Kidney epithelial cell (primary cell): ENCODE measurements around the gene TGFBR2. TPM values are rescaled to one million over a fixed set of nuclear protein-coding genes. Genes with fewer than 3 reads are reported as not detected.
A peak's percentile ranks its signal among the peaks of the same experiment; 100 is the strongest.

ENCODE experiments used
- DNase-seq: peaks from one replicate; pipeline ENCODE4 v3.0.0-alpha.2; 2010; ENCODE audit warnings: low read depth
- H3K27me3 ChIP-seq: 2 replicates; pipeline ENCODE4 v1.6.0; 2011; ENCODE audit warnings: low read length; ENCODE audit not compliant: control insufficient read depth, insufficient read depth
- H3K36me3 ChIP-seq: 2 replicates; pipeline ENCODE4 v1.5.1; 2011; ENCODE audit warnings: low read length; ENCODE audit not compliant: control insufficient read depth, insufficient read depth
- H3K4me3 ChIP-seq: 2 replicates; pipeline ENCODE4 v1.5.1; 2011; ENCODE audit warnings: low read depth, mild to moderate bottlenecking, control low read depth, low read length
- total RNA-seq: library from RNA; depleted of rRNA; stranded (reverse); fragments of >200 nt; gene quantifications from 2 replicates; pipeline ENCODE4 v1.2.3, GENCODE V29; 2015
- TF ChIP-seq, protein P1 (sequence below): IDR thresholded peaks from 2 replicates; pipeline ENCODE4 v1.5.1; 2011; ENCODE audit warnings: mild to moderate bottlenecking, moderate library complexity, low read length, control low read depth, inconsistent platforms; ENCODE audit not compliant: insufficient read depth, poor library complexity, severe bottlenecking

Gene TGFBR2
- total RNA-seq, 1 donor from 2014 or later: 33.4 TPM

DNA sequence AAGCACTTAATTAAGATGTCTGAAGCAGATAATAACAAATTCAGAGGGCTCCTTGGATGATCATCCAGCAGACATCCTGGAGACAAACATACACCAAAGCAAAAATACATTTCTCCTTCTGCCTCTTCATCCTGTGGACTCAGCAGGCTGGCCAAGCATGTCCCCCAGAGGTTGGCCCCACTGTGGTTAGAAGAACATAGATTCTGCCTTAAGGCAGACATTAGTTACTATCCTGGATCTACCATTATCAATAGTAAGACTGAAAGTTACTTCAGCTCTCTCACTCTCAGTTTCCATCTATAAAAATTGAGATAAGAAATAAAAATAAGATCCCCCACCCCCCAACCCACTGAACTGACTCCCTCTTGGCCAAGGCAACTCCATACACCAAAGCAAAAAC, 28.6 kb upstream of the TGFBR2 start:
- H3K27me3 ChIP-seq: no peaks in the 10 kb centered on the region
- H3K36me3 ChIP-seq: no peaks in the 10 kb centered on the region
- DNase-seq: no peak
- TF ChIP-seq, protein P1, sequence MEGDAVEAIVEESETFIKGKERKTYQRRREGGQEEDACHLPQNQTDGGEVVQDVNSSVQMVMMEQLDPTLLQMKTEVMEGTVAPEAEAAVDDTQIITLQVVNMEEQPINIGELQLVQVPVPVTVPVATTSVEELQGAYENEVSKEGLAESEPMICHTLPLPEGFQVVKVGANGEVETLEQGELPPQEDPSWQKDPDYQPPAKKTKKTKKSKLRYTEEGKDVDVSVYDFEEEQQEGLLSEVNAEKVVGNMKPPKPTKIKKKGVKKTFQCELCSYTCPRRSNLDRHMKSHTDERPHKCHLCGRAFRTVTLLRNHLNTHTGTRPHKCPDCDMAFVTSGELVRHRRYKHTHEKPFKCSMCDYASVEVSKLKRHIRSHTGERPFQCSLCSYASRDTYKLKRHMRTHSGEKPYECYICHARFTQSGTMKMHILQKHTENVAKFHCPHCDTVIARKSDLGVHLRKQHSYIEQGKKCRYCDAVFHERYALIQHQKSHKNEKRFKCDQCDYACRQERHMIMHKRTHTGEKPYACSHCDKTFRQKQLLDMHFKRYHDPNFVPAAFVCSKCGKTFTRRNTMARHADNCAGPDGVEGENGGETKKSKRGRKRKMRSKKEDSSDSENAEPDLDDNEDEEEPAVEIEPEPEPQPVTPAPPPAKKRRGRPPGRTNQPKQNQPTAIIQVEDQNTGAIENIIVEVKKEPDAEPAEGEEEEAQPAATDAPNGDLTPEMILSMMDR: no peak
- H3K4me3 ChIP-seq: no peak overlapping the region

DNA sequence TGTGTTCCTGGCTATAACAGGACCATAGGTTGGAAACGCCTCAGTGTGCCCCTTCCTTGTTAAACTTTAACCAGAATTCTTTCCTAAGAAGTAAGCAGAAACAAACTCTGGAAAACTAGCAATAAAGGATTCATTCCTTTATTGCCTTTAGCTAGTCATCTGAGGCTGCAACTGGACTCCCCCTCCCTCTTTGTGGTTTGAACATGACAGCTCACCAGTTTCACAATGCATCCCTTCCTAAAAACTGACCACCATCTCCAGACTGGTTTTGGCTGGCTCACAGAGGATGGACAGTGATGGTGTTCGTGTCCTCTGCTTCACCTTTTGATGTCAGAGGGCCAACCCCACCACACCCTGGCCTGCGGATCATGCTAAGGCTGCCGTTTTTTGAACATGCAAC, 27.9 kb upstream of the TGFBR2 start:
- peak; percentile 97 for DNase-seq
- H3K4me3 ChIP-seq: no peak overlapping the region
- H3K36me3 ChIP-seq: no peaks in the 10 kb centered on the region
- H3K27me3 ChIP-seq: no peaks in the 10 kb centered on the region
- TF ChIP-seq, protein P1: no peak

GRCh38 chr3:30578986-30579579, 27.3 kb upstream of the TGFBR2 start:
- Histone ChIP-seq H3K27me3 (no peaks in the 10 kb centered on the region), H3K36me3 (no peaks in the 10 kb centered on the region), H3K4me3 (no peak overlapping the region)
- TF ChIP-seq, protein P1: no peak
- no peak for DNase-seq

DNA sequence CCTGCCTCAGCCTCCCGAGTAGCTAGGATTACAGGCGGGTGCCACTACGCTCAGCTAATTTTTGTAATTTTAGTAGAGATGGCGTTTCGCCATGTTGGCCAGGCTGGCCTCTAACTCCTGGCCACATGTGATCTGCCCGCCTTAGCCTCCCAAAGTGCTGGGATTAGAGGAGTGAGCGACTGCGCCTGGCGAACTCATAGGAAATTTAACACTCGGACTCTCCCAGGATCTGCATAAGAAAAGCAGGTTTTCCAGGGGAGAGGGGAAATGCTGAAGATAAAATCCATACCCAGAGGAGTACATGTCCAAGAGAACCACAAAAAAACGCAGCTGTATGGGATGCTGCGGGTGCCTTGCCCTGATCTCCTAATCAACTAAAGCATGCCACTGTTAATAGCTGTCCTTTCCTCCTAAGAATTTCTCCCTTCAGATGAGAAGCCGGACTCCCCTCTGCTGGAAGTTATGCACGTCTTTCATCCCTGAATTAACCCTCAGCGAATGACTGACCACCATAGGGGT, 25.3 kb upstream of the TGFBR2 start:
- Histone ChIP-seq H3K4me3 (no peak overlapping the region), H3K27me3 (no peaks in the 10 kb centered on the region), H3K36me3 (no peaks in the 10 kb centered on the region)
- DNase-seq: no peak
- TF ChIP-seq, protein P1: no peak

- no peaks in the 10 kb centered on the region for H3K36me3 ChIP-seq
- H3K4me3 ChIP-seq: no peak overlapping the region
- TF ChIP-seq, protein P1: no peak
- no peaks in the 10 kb centered on the region for H3K27me3 ChIP-seq
- no peak for DNase-seq
Observed at GRCh38 chr3:30581982-30582381, 24.4 kb upstream of the TGFBR2 start.

- DNase-seq: no peak
- TF ChIP-seq, protein P1: no peak
- no peak overlapping the region for H3K4me3 ChIP-seq
- H3K36me3 ChIP-seq: no peaks in the 10 kb centered on the region
- H3K27me3 ChIP-seq: no peaks in the 10 kb centered on the region
Observed at GRCh38 chr3:30583973-30584372, 22.4 kb upstream of the TGFBR2 start.
